HCT116 (cell line): Measurements from ENCODE around the gene PRR20B. TPM values are rescaled to one million over a fixed set of nuclear protein-coding genes. Genes with fewer than 3 reads are reported as not detected.
"Not testable (repeated sequence)": the region's sequence is repeated elsewhere in the genome, so short reads cannot be mapped to it uniquely, and the experiment has no call there.

Experiments
- ATAC-seq: fragments of 200-7000 bp; cut with Tn5 transposase; 2 replicates; pipeline ENCODE4 v1.9.1; 2020; ENCODE audit warnings: mild to moderate bottlenecking, moderate library complexity
- BruUV-seq: library from RNA; stranded (reverse); fragments of 400-500 nt; replicated peaks from 2 replicates; lab custom pipeline; 2021; lab: Mats Ljungman, UMichigan
- CTCF ChIA-PET: fragments of 300-600 bp; sonication (Branson Sonifier 250); formaldehyde crosslinking; loops from one replicate; lab custom pipeline; 2021; ENCODE audit warnings: antibody characterized with exemption; lab: Charles Lee
- POLR2A ChIA-PET: fragments of 300-600, 350-600 bp; sonication (Branson Sonifier 250); formaldehyde crosslinking; loops from one replicate; lab custom pipeline; 2021; ENCODE audit warnings: antibody characterized with exemption; lab: Charles Lee
- RAD21 ChIA-PET, 2 experiments: fragments of 300-600 bp; sonication (Branson Sonifier 250); formaldehyde crosslinking; loops; one replicate each; lab custom pipeline; 2023; ENCODE audit warnings: low total read pairs in 2 of 2; ENCODE audit not compliant: uncharacterized antibody in 2 of 2, unreplicated experiment in 2 of 2, low non-redundant PET in 1 of 2; lab: Charles Lee
- DNase-seq: peaks from one replicate; pipeline ENCODE4 v3.0.0-alpha.2; 2010; ENCODE audit warnings: low read depth, low spot score
- H2AFZ ChIP-seq: fragments of 200-600 bp; shearing (Covaris generic), sonication (generic); 2 replicates; pipeline ENCODE4 v1.6.1; 2017; ENCODE audit warnings: low read depth, mixed run types, mixed read lengths, antibody characterized with exemption, low read length; ENCODE audit not compliant: poor library complexity, severe bottlenecking
- H3K27ac ChIP-seq: 2 replicates; pipeline ENCODE4 v1.5.1; 2012; ENCODE audit warnings: low read depth, low read length
- H3K27me3 ChIP-seq: fragments of 200-600 bp; sonication (generic); 2 replicates; pipeline ENCODE4 v1.6.1; 2016; ENCODE audit warnings: mixed run types, low read length, mixed read lengths; ENCODE audit not compliant: insufficient read depth
- H3K36me3 ChIP-seq, 2 experiments: fragments of 200-500 bp in 1 of 2; fragments of 200-600 bp in 1 of 2; sonication (Bioruptor generic) in 1 of 2; sonication (generic) in 1 of 2; 2 replicates each; pipeline versions ENCODE4 v1.5.1 to v1.6.1; 2014 to 2016; ENCODE audit warnings: low read length in 2 of 2, inconsistent platforms in 1 of 2, mixed read lengths in 1 of 2, mixed run types in 1 of 2; ENCODE audit not compliant: insufficient read depth in 2 of 2, control insufficient read depth in 1 of 2
- H3K4me1 ChIP-seq, 2 experiments: fragments of 200-600 bp in 1 of 2; sonication (generic) in 1 of 2; 2 replicates each; pipeline versions ENCODE4 v1.5.1 to v1.6.1; 2012 to 2017; ENCODE audit warnings: low read length in 2 of 2, inconsistent platforms in 1 of 2, mild to moderate bottlenecking in 1 of 2, mixed read lengths in 1 of 2, mixed run types in 1 of 2, moderate library complexity in 1 of 2; ENCODE audit not compliant: insufficient read depth in 2 of 2, control insufficient read depth in 1 of 2
- H3K4me2 ChIP-seq: fragments of 200-600 bp; sonication (generic); 2 replicates; pipeline ENCODE4 v1.6.1; 2017; ENCODE audit warnings: mixed run types, low read length, mixed read lengths
- H3K4me3 ChIP-seq, 2 experiments: fragments of 200-600 bp in 1 of 2; sonication (generic) in 1 of 2; replicated peaks in 1 of 2; 2 replicates each; pipeline ENCODE4 v1.5.1; 2011 to 2016; ENCODE audit warnings: low read length in 2 of 2, control low read depth in 1 of 2, low read depth in 1 of 2, mild to moderate bottlenecking in 1 of 2, mixed read lengths in 1 of 2, mixed run types in 1 of 2
- H3K79me2 ChIP-seq: fragments of 200-600 bp; sonication (generic); 2 replicates; pipeline ENCODE4 v1.6.1; 2017; ENCODE audit warnings: mild to moderate bottlenecking, mixed run types, low read length, moderate library complexity, mixed read lengths; ENCODE audit not compliant: insufficient read depth
- H3K9ac ChIP-seq: fragments of 200-600 bp; sonication (generic); 2 replicates; pipeline ENCODE4 v1.6.1; 2016; ENCODE audit warnings: low read length, mixed read lengths
- H3K9me2 ChIP-seq: fragments of 200-600 bp; sonication (generic), shearing (Covaris generic); 2 replicates; pipeline ENCODE4 v1.6.1; 2017; ENCODE audit warnings: mixed run types, mild to moderate bottlenecking, moderate library complexity; ENCODE audit not compliant: insufficient read depth
- H3K9me3 ChIP-seq, 2 experiments: fragments of 200-500 bp in 1 of 2; fragments of 200-600 bp in 1 of 2; sonication (Bioruptor generic) in 1 of 2; sonication (generic) in 1 of 2; 2 replicates each; pipeline ENCODE4 v1.6.1; 2014 to 2017; ENCODE audit warnings: low read length in 2 of 2, mixed read lengths in 2 of 2, inconsistent platforms in 1 of 2, low read depth in 1 of 2, mild to moderate bottlenecking in 1 of 2, mixed run types in 1 of 2, moderate library complexity in 1 of 2; ENCODE audit not compliant: control insufficient read depth in 1 of 2, insufficient read depth in 1 of 2
- H4K20me1 ChIP-seq: fragments of 200-600 bp; sonication (generic), shearing (Covaris generic); 2 replicates; pipeline ENCODE4 v1.6.1; 2017; ENCODE audit warnings: mixed run types, mild to moderate bottlenecking, moderate library complexity; ENCODE audit not compliant: insufficient read depth
- ELF1 ChIP-seq: IDR thresholded peaks from 2 replicates; pipeline ENCODE4 v1.6.1; 2012; ENCODE audit warnings: low read depth, borderline replicate concordance
- FOSL1 ChIP-seq: IDR thresholded peaks from 2 replicates; pipeline ENCODE4 v1.6.1; 2012; ENCODE audit warnings: low read depth
- SIN3A ChIP-seq: IDR thresholded peaks from 2 replicates; pipeline ENCODE4 v1.6.1; 2012; ENCODE audit warnings: low read depth
- TCF7L2 ChIP-seq: IDR thresholded peaks from 2 replicates; pipeline ENCODE4 v1.7.0; 2011; ENCODE audit warnings: borderline replicate concordance, inconsistent platforms; ENCODE audit not compliant: insufficient read depth, insufficient read length; ENCODE audit errors: extremely low read depth
- intact Hi-C: fragments of 100-400 bp; cut with micrococcal nuclease; formaldehyde crosslinking; loops from 2 replicates; pipeline ENCODE4 v1.10.0; 2022
- total RNA-seq: library from RNA; stranded (reverse); gene quantifications from one replicate; pipeline ENCODE4 v1.2.1, GENCODE V29; 2021; ENCODE audit not compliant: unreplicated experiment
- TF ChIP-seq, protein P1 (sequence below): IDR thresholded peaks from 2 replicates; pipeline ENCODE4 v1.6.1; 2012

The PRR20B gene
- total RNA-seq, 1 experiment from 2014 or later = not detected

DNA sequence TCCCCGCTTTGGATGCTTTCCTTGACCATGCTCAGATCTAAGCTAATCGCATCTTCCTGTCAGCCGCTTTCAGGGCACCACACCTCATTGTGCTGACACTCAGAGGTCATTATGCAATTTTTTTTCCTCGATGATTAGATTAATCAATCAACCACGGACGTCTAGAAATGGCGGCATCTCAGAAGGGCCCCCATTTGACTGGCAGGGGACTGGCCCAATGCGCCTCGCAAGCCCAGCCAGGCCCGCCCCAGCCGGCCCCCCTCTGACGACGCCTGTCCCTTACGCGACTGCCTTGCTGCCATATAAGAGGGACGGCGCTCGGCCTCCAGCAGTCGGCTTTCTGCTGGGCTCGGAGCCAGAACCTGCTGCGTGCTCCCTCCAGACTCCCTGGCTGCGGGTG is 13.0 kb downstream of the PRR20B start, which contains the start of gene PRR20D:
TSS of gene PRR20D (plus strand) at position 301 of the 400 bp plus-strand sequence. CDS start 387 bp downstream, outside the sequence.
- H3K27ac ChIP-seq, H2AFZ ChIP-seq, H3K4me3 ChIP-seq, H3K79me2 ChIP-seq, H3K9me2 ChIP-seq, H3K4me1 ChIP-seq, ATAC-seq, CTCF ChIA-PET, H3K9me3 ChIP-seq, intact Hi-C loops, DNase-seq, H3K36me3 ChIP-seq, RAD21 ChIA-PET, POLR2A ChIA-PET, H3K4me2 ChIP-seq, H4K20me1 ChIP-seq, H3K27me3 ChIP-seq, H3K9ac ChIP-seq, BruUV-seq: not testable (repeated sequence)

DNA sequence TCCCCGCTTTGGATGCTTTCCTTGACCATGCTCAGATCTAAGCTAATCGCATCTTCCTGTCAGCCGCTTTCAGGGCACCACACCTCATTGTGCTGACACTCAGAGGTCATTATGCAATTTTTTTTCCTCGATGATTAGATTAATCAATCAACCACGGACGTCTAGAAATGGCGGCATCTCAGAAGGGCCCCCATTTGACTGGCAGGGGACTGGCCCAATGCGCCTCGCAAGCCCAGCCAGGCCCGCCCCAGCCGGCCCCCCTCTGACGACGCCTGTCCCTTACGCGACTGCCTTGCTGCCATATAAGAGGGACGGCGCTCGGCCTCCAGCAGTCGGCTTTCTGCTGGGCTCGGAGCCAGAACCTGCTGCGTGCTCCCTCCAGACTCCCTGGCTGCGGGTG is 19.6 kb downstream of the PRR20B start, which contains the start of gene PRR20E:
TSS of gene PRR20E (plus strand) at position 301 of the 400 bp plus-strand sequence. CDS start 387 bp downstream, outside the sequence.
- intact Hi-C loops, H3K9me2 ChIP-seq, H3K79me2 ChIP-seq, DNase-seq, H4K20me1 ChIP-seq, H3K4me3 ChIP-seq, H3K9me3 ChIP-seq, H3K27me3 ChIP-seq, H3K9ac ChIP-seq, H3K36me3 ChIP-seq, RAD21 ChIA-PET, H3K4me2 ChIP-seq, H3K4me1 ChIP-seq, POLR2A ChIA-PET, ATAC-seq, CTCF ChIA-PET, H2AFZ ChIP-seq, BruUV-seq, H3K27ac ChIP-seq: not testable (repeated sequence)

DNA sequence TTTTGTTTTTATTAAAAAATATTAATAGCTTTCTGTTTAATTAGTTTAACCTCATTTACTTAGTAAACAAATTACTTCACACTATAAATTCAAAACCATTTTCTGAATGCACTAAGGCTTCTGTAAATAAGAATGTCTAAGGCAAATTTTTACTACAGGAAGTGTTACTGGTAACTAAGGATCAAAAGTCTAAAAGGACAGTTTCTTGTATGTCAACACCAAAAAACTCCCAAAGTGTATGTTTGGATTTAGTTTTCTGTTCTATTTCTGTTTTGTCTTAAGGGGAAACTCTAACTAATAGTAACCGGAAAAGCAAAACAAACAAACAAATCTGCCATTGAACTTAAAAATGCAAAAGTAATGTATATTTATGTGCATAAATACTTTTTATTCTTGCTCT is 44.4 kb downstream of the PRR20B start:
- no peaks in the 10 kb centered on the region for H3K9me3 ChIP-seq
- no peaks in the 10 kb centered on the region for H3K79me2 ChIP-seq
- no peak overlapping the region for H3K4me2 ChIP-seq
- H3K9me2 ChIP-seq = no peaks in the 10 kb centered on the region
- ATAC-seq (no peak), DNase-seq (no peak)
- no peak overlapping the region for H3K9ac ChIP-seq
- BruUV-seq = no TSS peak
- RAD21 ChIA-PET = no interaction called here
- H3K4me3 ChIP-seq = no peak overlapping the region
- CTCF ChIA-PET = no interaction called here
- POLR2A ChIA-PET = no interaction called here
- intact Hi-C loops = no loop called here
- no peaks in the 10 kb centered on the region for H3K4me1 ChIP-seq
- no peaks in the 10 kb centered on the region for H3K27me3 ChIP-seq
- no peak for TF ChIP-seq FOSL1
- TF ChIP-seq TCF7L2 = no peak
- no peak for TF ChIP-seq ELF1
- no peak for TF ChIP-seq SIN3A
- TF ChIP-seq, protein P1, sequence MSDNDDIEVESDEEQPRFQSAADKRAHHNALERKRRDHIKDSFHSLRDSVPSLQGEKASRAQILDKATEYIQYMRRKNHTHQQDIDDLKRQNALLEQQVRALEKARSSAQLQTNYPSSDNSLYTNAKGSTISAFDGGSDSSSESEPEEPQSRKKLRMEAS = no peak
- TF ChIP-seq, all 23 proteins: peak for 0
- Histone ChIP-seq H2AFZ (no peak overlapping the region), H3K36me3 (no peaks in the 10 kb centered on the region), H3K27ac (no peak overlapping the region), H4K20me1 (no peaks in the 10 kb centered on the region)
